WI38 (cell line): ENCODE data around the gene DMRTA2.

Experiments
- H3K4me3 ChIP-seq: 2 replicates; pipeline ENCODE4 v1.5.1; 2011; ENCODE audit warnings: low read depth, mild to moderate bottlenecking, control low read depth, low read length
- TF ChIP-seq, protein P1 (sequence below): IDR thresholded peaks from 2 replicates; pipeline ENCODE4 v1.5.1; 2012; ENCODE audit warnings: low read depth, mild to moderate bottlenecking, control low read depth, low read length

Gene DMRTA2

GRCh38 chr1:50424045-50424883 is 1.0 kb upstream of the DMRTA2 start:
- H3K4me3 ChIP-seq = peak overlapping the region; percentile 1; the same call in 1 of the 2 replicates
- TF ChIP-seq, protein P1, sequence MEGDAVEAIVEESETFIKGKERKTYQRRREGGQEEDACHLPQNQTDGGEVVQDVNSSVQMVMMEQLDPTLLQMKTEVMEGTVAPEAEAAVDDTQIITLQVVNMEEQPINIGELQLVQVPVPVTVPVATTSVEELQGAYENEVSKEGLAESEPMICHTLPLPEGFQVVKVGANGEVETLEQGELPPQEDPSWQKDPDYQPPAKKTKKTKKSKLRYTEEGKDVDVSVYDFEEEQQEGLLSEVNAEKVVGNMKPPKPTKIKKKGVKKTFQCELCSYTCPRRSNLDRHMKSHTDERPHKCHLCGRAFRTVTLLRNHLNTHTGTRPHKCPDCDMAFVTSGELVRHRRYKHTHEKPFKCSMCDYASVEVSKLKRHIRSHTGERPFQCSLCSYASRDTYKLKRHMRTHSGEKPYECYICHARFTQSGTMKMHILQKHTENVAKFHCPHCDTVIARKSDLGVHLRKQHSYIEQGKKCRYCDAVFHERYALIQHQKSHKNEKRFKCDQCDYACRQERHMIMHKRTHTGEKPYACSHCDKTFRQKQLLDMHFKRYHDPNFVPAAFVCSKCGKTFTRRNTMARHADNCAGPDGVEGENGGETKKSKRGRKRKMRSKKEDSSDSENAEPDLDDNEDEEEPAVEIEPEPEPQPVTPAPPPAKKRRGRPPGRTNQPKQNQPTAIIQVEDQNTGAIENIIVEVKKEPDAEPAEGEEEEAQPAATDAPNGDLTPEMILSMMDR = no peak

DNA sequence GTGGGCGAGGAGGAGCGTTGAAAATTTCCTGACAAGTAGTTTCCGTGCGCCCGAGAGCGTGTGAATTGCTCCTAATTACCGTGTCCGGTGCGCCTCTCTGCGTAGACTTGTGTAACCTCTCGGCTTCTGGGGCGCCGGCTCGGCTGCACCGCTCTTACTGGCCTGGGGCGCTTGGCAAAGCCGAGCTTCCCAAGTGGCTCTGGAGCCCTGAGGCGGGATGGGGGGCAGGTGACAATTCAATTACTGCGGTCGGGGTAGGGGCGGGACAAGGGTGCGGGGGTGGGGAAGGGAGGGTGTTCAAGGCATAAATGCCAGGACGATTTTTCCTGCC is 392 bp upstream of the DMRTA2 start:
- no peak overlapping the region for H3K4me3 ChIP-seq

DNA sequence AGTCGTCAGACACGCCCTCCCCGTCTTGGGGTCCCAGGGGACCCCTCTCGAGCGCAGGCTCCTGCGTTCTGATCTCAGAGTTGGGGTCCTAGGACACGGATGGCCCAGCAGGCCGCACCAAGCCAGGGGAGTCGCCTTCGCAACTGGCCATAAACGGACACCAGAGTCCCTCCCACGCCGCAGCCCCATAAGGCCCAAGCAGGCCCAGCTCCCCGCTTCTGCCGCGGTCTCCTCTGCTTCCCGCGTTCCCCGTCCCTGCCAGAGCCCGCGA is 633 bp downstream of the DMRTA2 start:
- TF ChIP-seq, protein P1 = no peak
- H3K4me3 ChIP-seq = no peak overlapping the region

More for the DNA sequence above, 392 bp upstream of the DMRTA2 start:
- TF ChIP-seq, protein P1 = no peak

- TF ChIP-seq, protein P1 = no peak
- H3K4me3 ChIP-seq = no peak overlapping the region
Observed at GRCh38 chr1:50421768-50422674, 1.2 kb downstream of the DMRTA2 start.

GRCh38 chr1:50421366-50421748 is 1.9 kb downstream of the DMRTA2 start:
- H3K4me3 ChIP-seq = no peak overlapping the region
- TF ChIP-seq, protein P1 = no peak

DNA sequence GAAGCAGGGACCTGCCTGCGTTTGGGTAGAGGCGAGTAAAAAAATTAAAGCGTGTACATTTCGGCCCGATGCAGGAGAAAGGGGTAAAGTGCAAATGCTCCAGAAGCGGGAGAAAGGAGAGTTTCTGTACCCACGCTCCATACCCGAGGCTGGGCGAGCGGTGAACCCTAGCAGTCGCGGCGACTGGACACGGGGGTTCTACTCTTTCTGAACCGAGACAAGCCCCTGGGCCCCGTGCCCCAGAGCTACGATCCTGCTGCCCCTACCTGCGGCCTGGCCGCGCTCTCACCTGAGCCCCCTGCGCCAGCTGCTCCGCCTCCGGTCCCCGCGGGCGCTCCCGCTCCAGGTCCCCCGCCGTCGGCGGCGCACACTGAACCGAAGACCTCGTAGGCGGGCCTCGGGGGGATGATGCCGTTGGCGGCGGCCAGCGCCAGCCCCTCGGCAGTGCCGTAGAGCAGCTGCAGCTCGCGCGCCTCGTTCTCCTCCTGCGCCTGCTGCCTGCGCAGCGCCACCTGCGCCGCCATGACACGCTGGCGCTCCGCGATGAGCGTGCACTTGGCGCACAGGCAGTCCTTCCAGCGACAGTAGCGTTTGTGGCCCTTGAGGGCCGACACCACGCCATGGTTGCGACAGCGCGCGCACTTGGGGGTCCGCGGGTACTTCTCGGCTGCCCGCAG is 2.4 kb downstream of the DMRTA2 start:
- TF ChIP-seq, protein P1 = no peak
- H3K4me3 ChIP-seq = no peak overlapping the region
